Measurements from ENCODE around the gene ZBTB4. TPM values are rescaled to one million over a fixed set of nuclear protein-coding genes. Genes with fewer than 3 reads are reported as not detected.
"Not testable (repeated sequence)": the region's sequence is repeated elsewhere in the genome, so short reads cannot be mapped to it uniquely, and the experiment has no call there.

ZBTB4 gene
- total RNA-seq, 1 donor from 2014 or later = 6.7 TPM

DNA sequence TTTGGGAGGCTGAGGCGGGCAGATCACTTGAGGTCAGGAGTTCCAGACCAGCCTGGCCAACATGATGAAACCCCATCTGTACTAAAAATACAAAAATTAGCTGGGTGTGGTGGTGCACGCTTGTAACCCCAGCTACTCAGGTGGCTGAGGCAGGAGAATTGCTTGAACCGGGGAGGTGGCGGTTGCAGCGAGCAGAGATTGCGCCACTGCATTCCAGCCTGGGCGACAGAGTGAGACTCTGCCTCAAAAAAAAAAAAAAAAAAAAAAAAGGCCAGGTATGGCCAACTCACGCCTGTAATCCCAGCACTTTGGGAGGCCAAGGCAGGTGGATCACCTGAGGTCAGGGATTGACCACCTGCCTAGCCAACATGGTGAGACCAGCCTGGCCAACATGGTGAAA lies 4.7 kb downstream of the ZBTB4 start:
- not testable (repeated sequence) for DNase-seq (ENCODE audit: low read depth in 2 of 2)

DNA sequence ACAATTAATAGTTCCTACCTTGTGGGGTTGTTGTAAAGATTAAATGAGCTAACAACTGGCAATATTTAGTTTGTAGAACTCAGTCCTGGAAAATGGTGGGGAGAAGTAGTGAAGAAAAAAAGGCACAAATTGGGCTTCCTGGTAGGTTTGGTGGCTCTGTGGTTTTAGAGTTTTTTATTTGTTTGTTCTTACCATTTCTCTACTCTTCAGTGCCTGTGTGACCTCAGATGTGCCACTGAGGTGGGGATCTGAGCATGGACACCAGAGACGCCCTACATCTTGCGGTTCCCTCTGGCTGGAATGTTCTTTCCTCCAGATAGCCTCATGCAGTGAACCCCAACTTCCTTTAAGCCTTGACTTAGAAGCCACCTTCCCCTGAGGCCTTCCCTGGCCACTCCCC lies 7.7 kb downstream of the ZBTB4 start:
- DNase-seq (ENCODE audit: low read depth in 2 of 2) = no peak

DNA sequence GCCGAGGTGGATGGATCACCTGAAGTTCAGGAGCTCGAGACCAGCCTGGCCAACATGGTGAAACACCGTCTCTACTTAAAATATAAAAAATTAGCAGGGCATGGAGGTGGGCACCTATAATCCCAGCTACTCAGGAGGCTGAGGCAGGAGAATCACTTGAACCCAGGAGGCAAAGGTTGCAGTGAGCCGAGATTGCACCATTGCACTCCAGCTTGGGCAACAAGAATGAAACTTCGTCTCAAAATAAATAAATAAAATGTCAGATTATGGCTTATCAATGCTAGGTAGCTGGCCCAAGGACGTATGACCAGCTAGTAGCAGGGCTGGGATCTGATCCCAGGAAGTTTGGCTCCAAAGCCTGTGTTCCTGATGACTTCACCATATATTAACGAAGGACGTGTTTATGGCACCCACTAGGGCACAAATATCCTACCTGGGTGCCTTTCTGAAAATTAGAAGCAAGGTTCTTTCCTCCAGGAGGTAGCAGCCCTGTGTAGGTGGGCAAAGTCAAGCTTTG lies 8.9 kb downstream of the ZBTB4 start:
- not testable (repeated sequence) for DNase-seq (ENCODE audit: low read depth in 2 of 2)

DNA sequence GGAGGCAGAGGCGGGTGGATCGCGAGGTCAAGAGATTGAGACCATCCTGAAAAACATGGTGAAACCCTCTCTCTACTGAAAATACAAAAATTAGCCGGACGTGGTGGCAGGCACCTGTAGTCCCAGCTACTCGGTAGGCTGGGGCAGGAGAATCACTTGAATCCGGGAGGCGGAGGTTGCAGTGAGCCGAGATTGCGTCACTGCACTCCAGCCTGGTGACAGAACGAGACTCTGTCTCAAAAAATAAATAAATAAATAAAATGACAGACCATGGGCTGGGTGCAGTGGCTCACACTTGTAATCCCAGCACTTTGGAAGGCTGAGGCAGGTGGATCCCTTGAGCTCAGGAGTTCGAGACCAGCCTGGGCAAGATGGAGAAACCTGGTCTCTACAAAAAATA lies 9.6 kb downstream of the ZBTB4 start:
- not testable (repeated sequence) for DNase-seq (ENCODE audit: low read depth in 2 of 2)

DNA sequence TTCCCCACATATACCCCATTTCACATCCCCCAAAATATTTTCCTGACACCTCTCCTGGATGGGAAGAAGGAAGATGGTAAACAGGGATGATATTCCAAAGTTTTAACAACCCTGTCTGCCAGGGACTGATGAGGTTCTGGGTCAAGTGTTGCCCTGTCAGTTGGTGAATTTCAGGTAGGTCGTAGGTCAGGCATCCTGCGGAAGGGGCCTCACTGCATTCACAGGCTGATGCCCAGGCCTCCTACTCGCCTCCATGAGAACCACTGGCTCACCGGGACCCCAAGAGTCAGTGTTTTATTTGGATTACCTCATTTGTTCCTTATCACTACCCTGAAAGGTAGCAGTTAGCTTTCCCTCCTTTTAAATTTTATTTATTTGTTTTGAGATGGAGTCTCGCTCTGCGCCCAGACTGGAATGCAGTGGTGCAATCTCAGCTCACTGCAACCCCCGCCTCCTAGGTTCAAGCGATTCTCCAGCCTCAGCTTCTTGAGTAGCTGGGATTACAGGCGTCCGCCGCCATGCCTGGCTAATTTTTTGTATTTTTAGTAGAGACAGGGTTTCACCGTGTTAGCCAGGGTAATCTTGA lies 10.5 kb downstream of the ZBTB4 start:
- no peak for DNase-seq (ENCODE audit: low read depth in 2 of 2)

DNA sequence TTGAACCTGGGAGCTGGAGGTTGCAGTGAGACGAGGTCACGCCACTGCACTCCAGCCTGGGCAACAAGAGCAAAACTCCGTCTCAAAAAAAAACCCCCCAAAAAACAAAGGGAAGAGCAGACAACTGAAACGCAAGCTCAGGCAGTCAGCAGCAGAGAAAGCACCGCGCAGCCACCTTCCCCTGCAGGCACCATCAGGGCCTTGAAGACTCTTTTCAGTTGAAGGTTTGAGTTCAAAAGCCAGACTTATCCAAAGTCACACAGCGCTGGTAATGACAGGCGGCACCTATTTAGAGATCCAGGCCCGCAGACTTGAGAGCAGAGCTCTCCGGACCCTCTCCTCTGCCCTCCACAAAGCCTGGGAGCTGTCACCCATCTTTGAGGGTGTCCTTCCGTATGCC lies 11.1 kb downstream of the ZBTB4 start:
- DNase-seq (ENCODE audit: low read depth in 2 of 2) = no peak

DNA sequence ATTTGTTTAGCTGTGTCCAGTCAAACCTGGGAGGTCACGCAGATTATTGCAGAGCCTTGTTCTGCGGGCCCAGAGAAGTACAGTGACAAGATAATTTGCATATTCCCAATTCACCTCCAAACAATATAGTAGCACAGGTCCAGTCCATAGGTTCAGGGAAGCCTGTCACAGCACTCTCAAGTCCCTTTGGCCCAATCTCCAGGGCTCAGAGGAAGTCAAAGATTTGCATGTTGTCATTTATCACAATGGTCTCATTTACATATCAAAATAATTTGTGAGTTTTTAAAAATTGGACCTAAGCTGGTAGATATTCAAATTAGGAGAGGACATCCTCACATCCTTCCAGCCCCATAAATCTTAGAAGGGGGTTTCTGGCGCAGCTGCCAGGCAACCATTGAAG lies 11.9 kb downstream of the ZBTB4 start:
- no peak for DNase-seq (ENCODE audit: low read depth in 2 of 2)

DNA sequence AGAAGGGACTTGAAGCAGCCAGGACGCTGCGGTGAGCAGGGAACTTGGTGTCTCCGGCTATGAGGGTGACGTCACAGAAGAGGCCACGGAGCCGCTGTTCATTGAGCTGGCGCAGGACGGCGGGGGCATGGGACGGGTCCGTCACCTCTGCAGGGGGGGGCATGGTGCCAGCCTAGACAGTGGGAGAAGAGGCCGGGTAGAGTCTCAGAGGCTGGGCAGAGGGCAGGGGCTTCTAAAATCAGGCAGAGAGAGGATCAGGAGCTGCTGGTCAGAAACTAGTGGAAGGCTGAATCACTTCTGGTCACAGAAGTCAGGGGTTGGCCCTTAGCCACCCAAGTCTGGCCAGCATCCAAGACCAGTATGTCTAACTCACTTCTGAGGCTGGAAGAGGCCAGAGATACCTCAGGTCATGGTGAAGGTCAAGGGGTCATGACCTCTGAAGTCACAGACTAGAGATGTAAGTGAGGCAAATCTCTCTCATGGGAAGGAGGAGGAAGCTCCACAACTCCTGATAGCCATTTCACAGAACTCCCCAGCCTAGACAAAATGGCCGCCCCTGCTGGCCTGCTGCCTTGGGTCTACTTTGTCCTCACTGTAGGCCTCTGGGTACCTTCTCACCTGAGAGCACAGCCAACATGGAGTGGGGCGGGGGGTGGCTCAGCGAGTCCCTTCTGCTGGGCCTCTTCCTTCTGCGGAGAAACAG lies 12.6 kb downstream of the ZBTB4 start:
- DNase-seq (ENCODE audit: low read depth in 2 of 2) = peak in 1 of 2 donors; percentile 58

DNA sequence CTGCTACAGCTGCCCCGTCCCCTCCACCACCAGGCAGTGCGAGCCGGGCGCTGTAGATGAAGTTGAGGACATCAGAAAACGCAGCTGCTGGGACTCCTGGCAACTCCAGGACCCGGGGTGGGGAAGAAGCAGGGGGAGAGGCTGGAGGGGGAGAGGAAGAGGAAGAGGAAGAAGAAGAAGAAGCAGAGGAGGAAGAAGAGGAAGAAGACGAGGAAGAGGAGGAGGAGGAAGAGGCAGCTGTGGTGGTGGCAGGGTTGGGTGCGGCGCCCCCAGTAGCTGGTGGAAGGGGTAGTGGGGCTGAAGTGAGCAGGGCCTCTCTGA lies 13.2 kb downstream of the ZBTB4 start:
- DNase-seq (ENCODE audit: low read depth in 2 of 2) = no peak

DNA sequence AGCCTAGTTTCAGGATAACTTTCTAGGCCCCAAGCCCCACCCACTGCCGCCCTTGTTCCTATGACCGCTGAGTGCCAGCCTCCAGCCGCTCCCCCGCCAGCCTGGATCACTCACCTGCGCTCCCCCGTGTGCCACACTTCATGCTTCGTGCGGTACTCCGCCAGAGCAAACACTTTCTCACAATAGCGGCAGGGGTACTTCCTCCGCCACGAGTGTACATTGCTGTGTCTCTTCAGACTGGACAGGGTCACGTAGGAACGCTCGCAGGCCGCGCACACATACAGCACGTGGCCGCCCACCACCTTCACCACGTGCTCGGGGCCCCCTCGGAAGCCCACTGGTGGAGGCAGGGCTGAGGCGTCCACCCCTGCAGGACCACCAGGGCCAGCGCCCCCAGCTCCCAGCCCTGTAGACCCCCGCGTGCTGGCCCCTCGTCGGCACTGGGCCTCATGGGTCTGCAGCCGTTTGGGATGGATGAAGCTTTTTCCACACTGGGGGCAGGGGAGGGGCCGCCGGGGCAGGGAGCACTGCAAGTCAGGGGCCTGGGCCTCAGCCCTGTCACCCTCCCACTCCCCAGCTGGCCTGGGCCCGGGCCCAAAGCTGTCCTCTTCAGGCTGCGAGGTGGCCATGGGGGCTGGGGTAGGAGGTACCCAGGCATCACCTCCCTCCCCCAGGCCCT lies 13.7 kb downstream of the ZBTB4 start:
- DNase-seq (ENCODE audit: low read depth in 2 of 2) = no peak

DNA sequence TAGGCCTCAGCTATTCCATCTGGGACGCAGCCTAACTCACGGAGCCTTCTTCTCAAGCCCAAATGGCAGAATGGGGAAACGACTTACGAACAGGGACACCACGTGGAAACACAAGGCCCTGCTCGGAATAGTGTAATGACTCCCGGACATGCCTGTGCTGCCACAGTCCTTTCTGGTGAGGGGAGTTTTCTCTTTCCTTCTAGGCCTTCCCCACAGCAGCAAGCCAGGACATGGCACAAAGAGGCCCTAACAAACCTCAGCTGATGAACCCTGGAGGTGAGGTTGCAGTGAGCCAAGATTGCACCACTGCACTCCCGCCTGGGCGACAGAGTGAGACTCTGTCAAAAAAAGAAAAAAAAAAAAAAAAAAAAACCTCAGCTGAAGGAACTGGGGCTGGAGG lies 15.3 kb downstream of the ZBTB4 start:
- DNase-seq (ENCODE audit: low read depth in 2 of 2) = no peak

DNA sequence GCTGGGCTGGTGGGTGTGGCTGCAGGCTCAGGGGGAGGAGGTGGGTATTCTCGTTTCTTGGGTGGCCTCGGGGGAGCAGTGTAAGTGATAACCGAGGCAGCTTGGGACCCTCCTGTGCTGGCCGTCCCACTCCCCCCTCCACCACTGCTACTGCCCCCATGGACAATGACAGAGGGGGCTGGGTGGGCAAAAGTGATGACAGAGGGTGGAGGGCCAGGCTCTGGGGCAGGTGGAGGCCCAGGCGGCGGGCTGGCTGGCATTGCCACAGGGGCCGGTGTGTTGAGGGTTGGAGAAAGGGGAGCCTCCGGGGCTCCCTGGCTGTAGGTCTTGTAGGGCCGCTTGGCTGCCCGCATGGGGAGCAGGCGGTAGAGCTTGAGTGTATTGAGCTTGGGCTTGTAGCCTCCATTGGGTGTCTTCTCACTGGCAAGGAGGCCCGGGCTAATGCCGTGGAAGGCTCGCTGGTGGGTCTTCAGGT lies 16.0 kb downstream of the ZBTB4 start:
- DNase-seq (ENCODE audit: low read depth in 2 of 2) = no peak

DNA sequence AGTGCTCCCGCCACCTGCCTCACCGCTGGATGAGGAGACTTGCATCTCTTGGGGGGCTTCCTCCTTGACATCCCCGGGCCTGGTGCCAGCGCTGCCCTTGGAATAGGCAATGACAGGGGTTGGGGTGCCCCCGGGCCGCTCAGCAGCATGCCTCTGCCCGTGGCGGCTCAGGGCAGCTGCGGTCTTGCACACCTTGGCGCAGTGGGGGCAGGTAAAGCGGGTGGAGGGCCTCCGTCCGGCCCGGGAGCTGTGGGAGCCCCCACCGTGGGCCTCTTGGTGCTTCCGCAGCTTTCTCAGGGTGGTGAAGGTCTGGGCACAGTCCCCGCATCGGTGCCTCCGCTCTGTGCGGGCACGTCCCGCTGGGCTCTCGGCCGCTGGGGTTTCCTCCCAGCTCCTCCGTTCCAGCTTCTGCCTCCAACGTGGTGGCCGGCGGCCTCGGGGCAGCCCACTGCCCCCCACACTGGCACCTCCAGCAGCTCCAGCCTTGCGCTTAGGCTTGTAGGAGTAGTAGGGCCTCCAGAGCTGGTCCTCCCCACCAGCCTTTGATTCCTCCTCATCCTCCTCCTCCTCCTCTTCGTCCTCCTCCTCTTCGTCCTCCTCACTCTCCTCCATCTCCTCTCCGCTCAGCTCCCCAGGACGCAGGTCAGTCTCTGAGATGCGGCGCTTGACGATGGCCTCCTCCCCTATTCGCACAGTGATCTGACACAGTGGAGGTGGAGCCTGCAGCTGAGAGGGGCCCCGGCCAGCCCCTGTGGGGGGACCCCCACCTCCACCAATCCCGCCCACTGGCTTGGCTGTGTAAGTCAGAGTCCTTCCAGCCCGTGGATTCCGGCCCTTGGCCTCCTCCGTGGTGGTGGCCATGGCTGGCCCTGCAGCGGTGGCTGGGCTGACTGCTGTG lies 16.7 kb downstream of the ZBTB4 start:
- DNase-seq (ENCODE audit: low read depth in 2 of 2) = no peak

DNA sequence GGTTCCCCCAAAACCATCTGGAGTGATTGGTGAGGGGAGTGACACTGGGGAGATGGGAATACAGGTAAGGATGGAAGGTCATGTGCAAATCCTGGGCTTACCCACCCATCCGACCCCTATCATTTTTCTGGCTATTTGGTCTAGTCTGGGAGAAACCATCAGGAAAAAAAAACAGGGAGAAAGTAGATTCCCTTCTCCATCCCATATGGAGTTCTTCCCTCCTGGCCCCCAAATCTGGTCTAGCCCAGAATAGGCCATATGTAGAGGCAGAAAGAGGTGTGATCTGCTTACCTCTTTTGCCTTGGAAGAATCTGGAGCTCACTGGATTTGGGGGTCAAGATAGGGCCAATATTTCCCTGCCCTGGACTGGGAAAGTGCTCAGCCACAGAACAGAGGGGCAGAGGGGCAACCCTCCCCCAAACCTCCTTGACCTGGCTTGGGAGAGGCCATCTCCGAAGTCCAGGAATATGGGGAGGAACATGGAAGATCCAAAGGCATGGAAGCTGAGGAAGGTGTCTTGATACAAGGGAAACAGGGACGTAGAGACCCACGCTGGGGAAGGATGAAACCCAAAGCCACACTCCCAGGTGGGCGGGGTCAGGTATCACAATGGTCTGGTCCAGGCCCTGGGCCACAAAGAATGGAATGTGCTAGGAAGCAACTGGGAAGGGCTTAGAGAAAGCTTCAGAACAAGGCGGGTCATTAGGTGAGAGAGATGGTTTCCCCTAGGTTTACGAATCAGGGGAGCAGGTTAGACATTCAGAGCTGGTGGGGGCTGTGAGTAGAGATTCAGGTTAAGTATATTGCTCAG lies 18.4 kb downstream of the ZBTB4 start:
- DNase-seq (ENCODE audit: low read depth in 2 of 2) = no peak

DNA sequence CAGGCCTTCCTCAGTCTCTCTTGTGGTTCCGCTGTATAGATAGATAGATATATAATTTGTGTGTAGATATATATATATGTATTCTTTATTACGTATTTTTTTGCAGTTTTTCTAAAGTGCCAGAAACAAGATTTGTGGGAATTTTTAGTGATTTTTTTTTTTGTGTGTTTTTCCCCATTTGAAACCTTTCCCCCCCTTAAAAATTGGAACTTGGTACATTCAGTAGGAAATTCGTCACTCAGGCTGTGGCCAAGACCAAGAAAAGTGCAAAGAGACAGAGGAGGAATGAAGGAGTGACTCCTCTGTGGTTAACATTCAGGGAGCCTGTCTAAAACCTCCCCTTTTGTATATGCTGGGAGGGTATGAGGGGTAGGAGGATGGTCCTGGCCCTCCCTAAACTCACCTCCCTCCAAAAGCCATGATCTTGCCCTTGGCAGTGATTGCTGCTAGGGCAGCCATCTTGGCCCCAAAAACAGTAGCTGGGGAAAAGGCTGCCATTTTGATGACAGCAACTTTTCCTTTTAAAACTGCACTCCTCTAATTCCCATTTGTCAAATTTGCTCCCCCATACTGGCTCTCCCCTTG lies 19.4 kb downstream of the ZBTB4 start:
- DNase-seq (ENCODE audit: low read depth in 2 of 2) = no peak

DNA sequence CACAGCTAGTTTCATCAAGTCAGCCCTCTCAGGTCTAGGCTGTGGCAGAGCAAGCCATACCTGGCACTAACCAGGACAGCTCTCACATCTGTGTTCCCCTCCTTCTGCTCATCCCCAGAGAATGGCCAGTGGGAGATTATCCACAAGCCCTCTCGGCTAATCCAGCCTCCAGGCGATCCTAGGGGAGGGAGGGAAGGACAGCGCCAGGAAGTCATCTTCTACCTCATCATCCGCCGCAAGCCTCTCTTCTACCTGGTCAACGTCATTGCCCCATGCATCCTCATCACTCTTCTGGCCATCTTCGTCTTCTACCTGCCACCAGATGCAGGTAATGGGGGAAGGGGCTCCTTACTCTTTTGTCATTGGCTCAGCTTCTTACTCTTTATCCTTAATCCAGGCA lies 31.0 kb downstream of the ZBTB4 start:
- no peak for DNase-seq (ENCODE audit: low read depth in 2 of 2)

DNA sequence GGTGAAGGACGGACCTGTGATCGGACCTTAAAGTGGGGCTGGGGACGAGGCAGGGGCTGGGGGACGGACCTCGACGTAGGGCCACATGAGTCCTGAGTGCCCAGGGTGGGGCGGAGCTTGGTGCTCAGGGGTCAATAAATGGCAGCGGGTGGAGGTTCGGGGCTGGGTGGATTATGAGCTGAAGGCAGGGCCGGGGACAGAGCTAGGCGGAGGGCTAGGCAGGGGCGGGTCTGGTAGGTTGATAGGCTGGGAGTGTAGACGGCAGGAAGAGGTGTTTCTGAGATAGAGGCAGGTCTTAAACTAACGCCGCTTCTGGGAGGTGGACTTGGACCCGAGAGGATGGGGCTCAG lies 33.8 kb downstream of the ZBTB4 start:
- DNase-seq (ENCODE audit: low read depth in 2 of 2) = no peak

DNA sequence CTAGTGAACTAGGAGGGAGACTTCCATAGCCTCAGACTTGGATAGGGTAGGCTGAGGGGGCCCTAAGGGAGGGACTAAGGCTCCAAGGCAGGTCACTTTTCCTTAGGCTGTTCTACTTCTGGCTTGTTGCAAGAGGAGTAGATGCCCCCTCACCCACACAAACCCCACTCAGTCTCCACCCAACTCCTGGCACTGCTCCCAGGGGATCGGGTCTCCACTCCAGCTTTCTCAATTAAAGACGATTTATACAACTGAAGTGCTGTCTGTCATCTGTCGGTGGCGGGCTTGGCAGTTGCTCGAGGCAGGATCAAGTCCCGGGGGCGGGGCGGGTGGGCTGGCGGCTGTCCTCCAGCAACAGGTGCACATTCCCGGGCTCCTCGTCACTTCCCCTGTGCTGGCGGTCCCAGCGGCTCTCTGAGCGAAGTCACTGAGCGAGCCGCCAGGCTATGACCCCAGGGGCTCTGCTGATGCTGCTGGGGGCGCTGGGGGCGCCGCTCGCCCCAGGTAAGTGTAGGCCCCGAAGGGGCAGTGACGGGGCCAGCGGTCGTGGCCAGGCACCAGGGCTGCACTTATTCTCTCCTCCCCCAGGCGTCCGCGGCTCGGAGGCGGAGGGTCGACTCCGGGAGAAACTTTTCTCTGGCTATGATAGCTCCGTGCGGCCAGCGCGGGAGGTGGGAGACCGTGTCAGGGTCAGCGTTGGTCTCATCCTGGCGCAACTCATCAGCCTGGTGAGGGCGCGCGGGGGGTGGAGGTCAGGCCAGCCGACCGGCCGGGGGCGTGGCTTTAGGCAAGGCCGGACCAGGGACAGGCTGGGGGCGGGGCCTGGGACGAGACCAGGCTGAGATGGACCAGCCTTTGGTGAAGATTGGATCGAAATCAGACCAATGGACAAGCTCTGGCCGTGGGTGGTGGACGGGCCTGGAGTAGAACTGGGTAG lies 34.5 kb downstream of the ZBTB4 start, which contains the start of gene CHRNB1:
CHRNB1 (plus strand) TSS at position 380 of the 937 bp plus-strand sequence; CDS start at position 447, 67 bp downstream.
- peak in 1 of 2 donors; percentile 47 for DNase-seq (ENCODE audit: low read depth in 2 of 2)

Data from dermis microvascular lymphatic vessel endothelial cell (primary cell).